Measurements from ENCODE around the gene PKD1L1.

DNA sequence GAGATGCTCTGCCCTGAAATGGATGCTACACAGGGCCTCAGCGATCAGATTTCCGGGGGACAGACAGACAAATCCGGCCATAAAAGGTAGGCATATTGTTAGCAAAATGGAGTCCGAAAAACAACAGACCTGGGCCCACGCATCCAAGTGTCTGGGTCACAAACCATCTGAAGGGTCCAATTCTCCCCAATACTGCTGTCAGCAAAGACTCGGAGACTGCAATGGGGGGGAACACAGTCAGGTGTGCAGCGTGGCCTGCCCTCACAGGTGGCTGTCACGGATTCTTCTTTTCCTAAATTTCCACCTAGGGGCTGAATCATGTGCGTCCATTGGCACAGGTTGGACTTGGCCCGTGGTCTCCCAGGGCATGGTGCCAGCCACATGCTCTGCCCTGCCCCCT, 12.9 kb downstream of the PKD1L1 start:
- no peak for TF ChIP-seq RAD21 (IDR thresholded peaks at IDR 0.05; ENCODE audit: low read depth)
- TF ChIP-seq, protein P1, sequence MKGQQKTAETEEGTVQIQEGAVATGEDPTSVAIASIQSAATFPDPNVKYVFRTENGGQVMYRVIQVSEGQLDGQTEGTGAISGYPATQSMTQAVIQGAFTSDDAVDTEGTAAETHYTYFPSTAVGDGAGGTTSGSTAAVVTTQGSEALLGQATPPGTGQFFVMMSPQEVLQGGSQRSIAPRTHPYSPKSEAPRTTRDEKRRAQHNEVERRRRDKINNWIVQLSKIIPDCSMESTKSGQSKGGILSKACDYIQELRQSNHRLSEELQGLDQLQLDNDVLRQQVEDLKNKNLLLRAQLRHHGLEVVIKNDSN (IDR thresholded peaks at IDR 0.05): no peak
- TF ChIP-seq TAF1 (IDR thresholded peaks at IDR 0.05; ENCODE audit: low read depth): no peak
- no peak for TF ChIP-seq EP300 (IDR thresholded peaks at IDR 0.05; ENCODE audit: borderline replicate concordance)
- TF ChIP-seq YY1 (IDR thresholded peaks at IDR 0.05; ENCODE audit: low read depth): no peak
- TF ChIP-seq CEBPB (IDR thresholded peaks at IDR 0.05): no peak
- TF ChIP-seq, protein P2, sequence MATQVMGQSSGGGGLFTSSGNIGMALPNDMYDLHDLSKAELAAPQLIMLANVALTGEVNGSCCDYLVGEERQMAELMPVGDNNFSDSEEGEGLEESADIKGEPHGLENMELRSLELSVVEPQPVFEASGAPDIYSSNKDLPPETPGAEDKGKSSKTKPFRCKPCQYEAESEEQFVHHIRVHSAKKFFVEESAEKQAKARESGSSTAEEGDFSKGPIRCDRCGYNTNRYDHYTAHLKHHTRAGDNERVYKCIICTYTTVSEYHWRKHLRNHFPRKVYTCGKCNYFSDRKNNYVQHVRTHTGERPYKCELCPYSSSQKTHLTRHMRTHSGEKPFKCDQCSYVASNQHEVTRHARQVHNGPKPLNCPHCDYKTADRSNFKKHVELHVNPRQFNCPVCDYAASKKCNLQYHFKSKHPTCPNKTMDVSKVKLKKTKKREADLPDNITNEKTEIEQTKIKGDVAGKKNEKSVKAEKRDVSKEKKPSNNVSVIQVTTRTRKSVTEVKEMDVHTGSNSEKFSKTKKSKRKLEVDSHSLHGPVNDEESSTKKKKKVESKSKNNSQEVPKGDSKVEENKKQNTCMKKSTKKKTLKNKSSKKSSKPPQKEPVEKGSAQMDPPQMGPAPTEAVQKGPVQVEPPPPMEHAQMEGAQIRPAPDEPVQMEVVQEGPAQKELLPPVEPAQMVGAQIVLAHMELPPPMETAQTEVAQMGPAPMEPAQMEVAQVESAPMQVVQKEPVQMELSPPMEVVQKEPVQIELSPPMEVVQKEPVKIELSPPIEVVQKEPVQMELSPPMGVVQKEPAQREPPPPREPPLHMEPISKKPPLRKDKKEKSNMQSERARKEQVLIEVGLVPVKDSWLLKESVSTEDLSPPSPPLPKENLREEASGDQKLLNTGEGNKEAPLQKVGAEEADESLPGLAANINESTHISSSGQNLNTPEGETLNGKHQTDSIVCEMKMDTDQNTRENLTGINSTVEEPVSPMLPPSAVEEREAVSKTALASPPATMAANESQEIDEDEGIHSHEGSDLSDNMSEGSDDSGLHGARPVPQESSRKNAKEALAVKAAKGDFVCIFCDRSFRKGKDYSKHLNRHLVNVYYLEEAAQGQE (IDR thresholded peaks at IDR 0.05; ENCODE audit: low read depth): no peak
- TF ChIP-seq TEAD4 (IDR thresholded peaks at IDR 0.05): no peak
- TF ChIP-seq NFIC (IDR thresholded peaks at IDR 0.05): no peak
- no peak for TF ChIP-seq EGR1 (IDR thresholded peaks at IDR 0.05)
- TF ChIP-seq, protein P3, sequence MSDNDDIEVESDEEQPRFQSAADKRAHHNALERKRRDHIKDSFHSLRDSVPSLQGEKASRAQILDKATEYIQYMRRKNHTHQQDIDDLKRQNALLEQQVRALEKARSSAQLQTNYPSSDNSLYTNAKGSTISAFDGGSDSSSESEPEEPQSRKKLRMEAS (IDR thresholded peaks at IDR 0.05): no peak
- TF ChIP-seq ZBTB7A (IDR thresholded peaks at IDR 0.05; ENCODE audit: low read depth): no peak
